Endothelial cell of umbilical vein (primary cell): ENCODE data around the gene TTI1. TPM values are rescaled to one million over a fixed set of nuclear protein-coding genes. Genes with fewer than 3 reads are reported as not detected.

Source experiments
- BruUV-seq: library from RNA; stranded (reverse); fragments of 400-500 nt; replicated peaks from 2 replicates; lab custom pipeline; 2021; lab: Mats Ljungman, UMichigan
- CTCF ChIA-PET: fragments of 300-600, 350-600 bp; sonication (Branson Sonifier 250); formaldehyde crosslinking; loops from one replicate; lab custom pipeline; 2021; ENCODE audit warnings: antibody characterized with exemption, inconsistent platforms; lab: Charles Lee
- POLR2A ChIA-PET: fragments of 300-600, 350-600 bp; sonication (Branson Sonifier 250); formaldehyde crosslinking; loops from one replicate; lab custom pipeline; 2021; ENCODE audit warnings: antibody characterized with exemption, inconsistent platforms; lab: Charles Lee
- DNase-seq: peaks from one replicate; pipeline ENCODE4 v3.0.0-alpha.2; 2011; ENCODE audit warnings: low read depth, low spot score
- FAIRE-seq: peaks from 2 replicates; lab custom pipeline; 2011; peaks lifted over from hg19 to GRCh38; lab: Jason Lieb, UNC
- H2AFZ ChIP-seq: 2 replicates; pipeline ENCODE4 v1.6.0; 2012; ENCODE audit warnings: low read depth, low read length, control low read depth, inconsistent platforms
- H3K27ac ChIP-seq: 2 replicates; pipeline ENCODE4 v1.5.1; 2011; ENCODE audit warnings: low read depth, mild to moderate bottlenecking, control low read depth, low read length, moderate library complexity; ENCODE audit not compliant: insufficient read depth
- H3K27me3 ChIP-seq, 2 experiments: 2 replicates each; pipeline versions ENCODE4 v1.6.0 to v1.6.1; 2011; ENCODE audit warnings: low read length in 2 of 2, mixed read lengths in 1 of 2; ENCODE audit not compliant: control insufficient read depth in 2 of 2, insufficient read depth in 2 of 2
- H3K36me3 ChIP-seq, 2 experiments: 2 replicates in 1 of 2; 3 replicates in 1 of 2; pipeline ENCODE4 v1.5.1; 2011; ENCODE audit warnings: low read length in 2 of 2, mild to moderate bottlenecking in 1 of 2, moderate library complexity in 1 of 2; ENCODE audit not compliant: control insufficient read depth in 2 of 2, insufficient read depth in 2 of 2; ENCODE audit errors: extremely low read depth in 1 of 2
- H3K4me1 ChIP-seq: 3 replicates; pipeline ENCODE4 v1.5.1; 2011; ENCODE audit warnings: mild to moderate bottlenecking, low read length; ENCODE audit not compliant: control insufficient read depth, insufficient read depth; ENCODE audit errors: extremely low read depth
- H3K4me2 ChIP-seq: 2 replicates; pipeline ENCODE4 v1.6.1; 2011; ENCODE audit warnings: low read length, control low read depth, mixed read lengths; ENCODE audit not compliant: insufficient read depth
- H3K4me3 ChIP-seq, 3 experiments: fragments of 200-600 bp in 1 of 3; sonication (generic), shearing (Covaris generic) in 1 of 3; replicated peaks in 1 of 3; 2 replicates each; pipeline ENCODE4 v1.5.1; 2011 to 2016; ENCODE audit warnings: control low read depth in 3 of 3, low read length in 3 of 3, mild to moderate bottlenecking in 2 of 3, inconsistent platforms in 1 of 3, low read depth in 1 of 3, moderate library complexity in 1 of 3; ENCODE audit not compliant: insufficient read depth in 1 of 3
- H3K79me2 ChIP-seq: 2 replicates; pipeline ENCODE4 v1.6.0; 2012; ENCODE audit warnings: low read length, inconsistent platforms; ENCODE audit not compliant: control insufficient read depth, insufficient read depth
- H3K9ac ChIP-seq: replicated peaks from 2 replicates; pipeline ENCODE3; 2011; ENCODE audit warnings: low read length, control low read depth; ENCODE audit not compliant: insufficient read depth; ENCODE audit errors: extremely low read depth
- H3K9me1 ChIP-seq: replicated peaks from 3 replicates; pipeline ENCODE4 v1.6.0; 2011; ENCODE audit warnings: mild to moderate bottlenecking, low read length; ENCODE audit not compliant: control insufficient read depth, insufficient read depth; ENCODE audit errors: extremely low read depth
- H3K9me3 ChIP-seq: replicated peaks from 2 replicates; pipeline ENCODE4 v1.5.1; 2012; ENCODE audit warnings: low read length, inconsistent platforms; ENCODE audit not compliant: control insufficient read depth, insufficient read depth
- H4K20me1 ChIP-seq: replicated peaks from 2 replicates; pipeline ENCODE3; 2011; ENCODE audit warnings: mild to moderate bottlenecking, low read length; ENCODE audit not compliant: control insufficient read depth, insufficient read depth; ENCODE audit errors: extremely low read depth
- EZH2 ChIP-seq: IDR thresholded peaks from 2 replicates; pipeline ENCODE4 v1.6.1; 2012; ENCODE audit warnings: borderline replicate concordance, low read depth, mild to moderate bottlenecking, moderate library complexity, low read length, inconsistent platforms; ENCODE audit not compliant: severe bottlenecking
- FOS ChIP-seq: IDR thresholded peaks from 2 replicates; pipeline ENCODE4 v1.6.1; 2011; ENCODE audit warnings: mild to moderate bottlenecking, low read length, moderate library complexity, borderline replicate concordance; ENCODE audit not compliant: insufficient read depth
- GATA2 ChIP-seq: IDR thresholded peaks from 2 replicates; pipeline ENCODE4 v1.7.0; 2011; ENCODE audit warnings: low read depth, mild to moderate bottlenecking, moderate library complexity, mixed read lengths, low read length; ENCODE audit not compliant: insufficient read length, insufficient read depth
- JUN ChIP-seq: IDR thresholded peaks from 2 replicates; pipeline ENCODE4 v1.6.1; 2011; ENCODE audit warnings: borderline replicate concordance, low read depth; ENCODE audit not compliant: insufficient read length, insufficient read depth
- MYC ChIP-seq: IDR thresholded peaks from one replicate; pipeline ENCODE4 v1.6.1; 2011; ENCODE audit warnings: mild to moderate bottlenecking, low read depth, low read length
- POLR2A ChIP-seq: IDR thresholded peaks from 2 replicates; pipeline ENCODE4 v1.6.1; 2012; ENCODE audit warnings: low read depth, mild to moderate bottlenecking, control low read depth, low read length
- POLR2AphosphoS5 ChIP-seq: IDR thresholded peaks from 2 replicates; pipeline ENCODE4 v1.6.1; 2012; ENCODE audit warnings: low read depth, mild to moderate bottlenecking, control low read depth, low read length, moderate library complexity; ENCODE audit not compliant: insufficient read depth
- dilution Hi-C: fragments of 300-500 bp; cut with MboI; formaldehyde crosslinking; loops from one replicate; pipeline ENCODE4 v1.15.0; 2019; ENCODE audit warnings: low sequenced_read_pairs; ENCODE audit not compliant: extremely low pct_ligation_motif_present
- intact Hi-C: fragments of 100-400 bp; cut with micrococcal nuclease; formaldehyde crosslinking; loops from one replicate; pipeline ENCODE4 v1.10.0; 2022
- polyA plus RNA-seq, 4 experiments: library from polyadenylated mRNA; depleted of rRNA in 3 of 4; stranded (reverse) in 3 of 4; unstranded in 1 of 4; fragments of >200 nt; gene quantifications; 2 replicates each; pipeline versions ENCODE4 v1.2.1 to v1.2.3, GENCODE V29; 2011 to 2012; ENCODE audit warnings: missing spikeins in 1 of 4
- total RNA-seq: library from RNA; stranded (reverse); gene quantifications from 2 replicates; pipeline ENCODE4 v1.2.3, GENCODE V29; 2021
- TF ChIP-seq, protein P1 (sequence below): IDR thresholded peaks from 2 replicates; pipeline ENCODE4 v1.6.1; 2011; ENCODE audit not compliant: insufficient read depth, insufficient read length
- TF ChIP-seq, protein P2 (sequence below), 2 donors: IDR thresholded peaks; 1 replicate in 1 of 2; 2 replicates in 1 of 2; pipeline ENCODE4 v1.5.1; 2011; ENCODE audit warnings: low read length in 2 of 2, mild to moderate bottlenecking in 2 of 2, moderate library complexity in 2 of 2, control low read depth in 1 of 2, inconsistent platforms in 1 of 2, low read depth in 1 of 2; ENCODE audit not compliant: insufficient read depth in 1 of 2; ENCODE audit errors: extremely low read depth in 1 of 2

TTI1 gene
- total and polyA plus RNA-seq, 2 donors (not counting 3 experiments of a cell fraction or from before 2014, with no cell fraction given), result 13.2 to 23.2 TPM

DNA sequence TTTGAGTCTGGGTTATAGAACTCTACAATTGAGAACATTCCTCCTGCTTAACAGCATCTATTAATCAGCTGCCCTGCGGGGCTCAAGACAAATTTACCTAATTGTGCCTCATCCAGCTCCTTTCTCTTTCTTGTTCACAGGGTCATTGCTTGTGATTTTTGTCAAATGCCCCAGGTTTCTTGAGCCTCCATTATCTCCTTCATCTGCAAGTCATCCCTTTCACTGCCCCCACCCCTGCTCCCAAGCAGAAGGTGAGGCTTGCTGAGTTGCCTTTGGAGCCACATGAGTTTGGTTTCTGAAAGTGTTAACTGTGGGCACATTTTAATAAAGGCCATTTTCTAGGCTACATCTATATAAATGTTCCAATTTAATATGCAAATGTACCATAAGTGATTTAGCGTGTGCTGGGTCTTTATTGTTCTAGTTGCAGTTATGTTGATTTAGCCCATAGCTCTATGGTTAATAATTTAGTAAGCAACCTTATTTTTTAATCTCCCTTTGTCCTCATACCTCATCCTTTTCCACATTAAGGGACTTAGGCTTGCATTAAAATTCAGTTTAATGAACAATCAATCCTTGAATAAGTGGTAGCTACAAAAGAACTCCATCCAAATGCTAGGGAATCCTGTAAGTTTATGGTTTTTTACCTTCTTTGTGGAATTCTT is 74.3 kb downstream of the TTI1 start:
- FAIRE-seq (no peak), DNase-seq (no peak)
- dilution Hi-C loops, result no loop called here
- Histone ChIP-seq H3K4me1 (no peaks in the 10 kb centered on the region), H3K4me3 (no peak overlapping the region), H2AFZ (no peak overlapping the region), H3K9me1 (no peaks in the 10 kb centered on the region), H3K4me2 (no peak overlapping the region), H3K9me3 (no peaks in the 10 kb centered on the region), H3K9ac (no peak overlapping the region), H4K20me1 (no peaks in the 10 kb centered on the region), H3K36me3 (no peaks in the 10 kb centered on the region), H3K27me3 (peaks cover 21 to 40% of the 10 kb centered on the region in 2 experiments), H3K79me2 (no peaks in the 10 kb centered on the region), H3K27ac (no peak overlapping the region)
- TF ChIP-seq FOS, result no peak
- no peak for TF ChIP-seq MYC
- no peak for TF ChIP-seq GATA2
- no peak for TF ChIP-seq POLR2A
- no peak for TF ChIP-seq POLR2AphosphoS5
- TF ChIP-seq, protein P1, sequence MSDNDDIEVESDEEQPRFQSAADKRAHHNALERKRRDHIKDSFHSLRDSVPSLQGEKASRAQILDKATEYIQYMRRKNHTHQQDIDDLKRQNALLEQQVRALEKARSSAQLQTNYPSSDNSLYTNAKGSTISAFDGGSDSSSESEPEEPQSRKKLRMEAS, result no peak
- TF ChIP-seq, protein P2, sequence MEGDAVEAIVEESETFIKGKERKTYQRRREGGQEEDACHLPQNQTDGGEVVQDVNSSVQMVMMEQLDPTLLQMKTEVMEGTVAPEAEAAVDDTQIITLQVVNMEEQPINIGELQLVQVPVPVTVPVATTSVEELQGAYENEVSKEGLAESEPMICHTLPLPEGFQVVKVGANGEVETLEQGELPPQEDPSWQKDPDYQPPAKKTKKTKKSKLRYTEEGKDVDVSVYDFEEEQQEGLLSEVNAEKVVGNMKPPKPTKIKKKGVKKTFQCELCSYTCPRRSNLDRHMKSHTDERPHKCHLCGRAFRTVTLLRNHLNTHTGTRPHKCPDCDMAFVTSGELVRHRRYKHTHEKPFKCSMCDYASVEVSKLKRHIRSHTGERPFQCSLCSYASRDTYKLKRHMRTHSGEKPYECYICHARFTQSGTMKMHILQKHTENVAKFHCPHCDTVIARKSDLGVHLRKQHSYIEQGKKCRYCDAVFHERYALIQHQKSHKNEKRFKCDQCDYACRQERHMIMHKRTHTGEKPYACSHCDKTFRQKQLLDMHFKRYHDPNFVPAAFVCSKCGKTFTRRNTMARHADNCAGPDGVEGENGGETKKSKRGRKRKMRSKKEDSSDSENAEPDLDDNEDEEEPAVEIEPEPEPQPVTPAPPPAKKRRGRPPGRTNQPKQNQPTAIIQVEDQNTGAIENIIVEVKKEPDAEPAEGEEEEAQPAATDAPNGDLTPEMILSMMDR (IDR thresholded peaks at IDR 0.05; ENCODE audit: extremely low read depth in 1 of 2, insufficient read depth in 1 of 2, low read depth in 1 of 2, low read length in 2 of 2), result no peak
- TF ChIP-seq EZH2, result no peak
- no peak for TF ChIP-seq JUN
- ChIA-PET CTCF (interaction anchor here (1.1 to 1.2 kb wide), 2 partner anchors 34 to 79 kb away, joined by 3 to 6 read pairs; no protein-coding TSS in a partner anchor), POLR2A (no interaction called here)
- intact Hi-C loops, result no loop called here
- no TSS peak for BruUV-seq
